HepG2 (cell line): Measurements from ENCODE around the gene IRX2. TPM values are rescaled to one million over a fixed set of nuclear protein-coding genes. Genes with fewer than 3 reads are reported as not detected.

Experiments
- ATAC-seq: fragments of 200-7000 bp; cut with Tn5 transposase; 3 replicates; pipeline ENCODE4 v1.9.1; 2020; ENCODE audit warnings: mild to moderate bottlenecking, moderate library complexity
- BruUV-seq: library from RNA; stranded (reverse); fragments of 400-500 nt; replicated peaks from 2 replicates; lab custom pipeline; 2021; lab: Mats Ljungman, UMichigan
- CTCF ChIA-PET: fragments of 300-600 bp; formaldehyde crosslinking; extraction: SDS; loops from one replicate; lab custom pipeline; 2021; ENCODE audit warnings: low total read pairs, inconsistent platforms, low intra/inter-chr PET ratio; lab: Yijun Ruan, JAX
- POLR2A ChIA-PET: fragments of 350-600 bp; sonication (Branson Sonifier 250); formaldehyde crosslinking; loops from one replicate; lab custom pipeline; 2020; ENCODE audit warnings: antibody characterized with exemption, inconsistent platforms; lab: Yijun Ruan, JAX
- DNase-seq: peaks from one replicate; pipeline ENCODE4 v3.0.0-alpha.2; 2015; ENCODE audit warnings: low spot score
- FAIRE-seq: peaks from 3 replicates; lab custom pipeline; 2011; peaks lifted over from hg19 to GRCh38; lab: Jason Lieb, UNC
- H2AFZ ChIP-seq: one replicate; pipeline ENCODE4 v1.6.1; 2011; ENCODE audit warnings: low read length, inconsistent platforms
- H3K27ac ChIP-seq: fragments of 300-600 bp; 3 replicates; pipeline ENCODE4 v1.8.0; 2011; ENCODE audit warnings: mixed run types, mild to moderate bottlenecking, mixed read lengths, low read length, inconsistent platforms; ENCODE audit not compliant: insufficient read depth; ENCODE audit errors: extremely low read length
- H3K27me3 ChIP-seq, 2 experiments: fragments of 200-600 bp in 1 of 2; 2 replicates in 1 of 2; 3 replicates in 1 of 2; pipeline versions ENCODE4 v1.6.0 to v1.8.0; 2011; ENCODE audit warnings: low read length in 2 of 2, mild to moderate bottlenecking in 2 of 2, moderate library complexity in 2 of 2, inconsistent platforms in 1 of 2; ENCODE audit not compliant: insufficient read depth in 2 of 2, control insufficient read depth in 1 of 2
- H3K36me3 ChIP-seq, 2 experiments: fragments of 200-600 bp in 1 of 2; replicated peaks in 1 of 2; 2 replicates in 1 of 2; 3 replicates in 1 of 2; pipeline versions ENCODE4 v1.5.1 to v1.8.0; 2011; ENCODE audit warnings: low read length in 2 of 2, inconsistent platforms in 1 of 2; ENCODE audit not compliant: insufficient read depth in 2 of 2, control insufficient read depth in 1 of 2
- H3K4me1 ChIP-seq: 2 replicates; pipeline ENCODE4 v1.5.1; 2012; ENCODE audit warnings: low read length, inconsistent platforms; ENCODE audit not compliant: insufficient read depth
- H3K4me2 ChIP-seq: 2 replicates; pipeline ENCODE4 v1.6.0; 2011; ENCODE audit warnings: low read depth, low read length, inconsistent platforms
- H3K4me3 ChIP-seq, 3 experiments: fragments of 200-600 bp in 1 of 3; sonication (generic), shearing (Covaris generic) in 1 of 3; replicated peaks in 1 of 3; 2 replicates each; pipeline ENCODE4 v1.5.1; 2011 to 2016; ENCODE audit warnings: low read length in 3 of 3, inconsistent platforms in 2 of 3, low read depth in 2 of 3, mild to moderate bottlenecking in 2 of 3, control low read depth in 1 of 3, mixed read lengths in 1 of 3; ENCODE audit not compliant: insufficient read depth in 1 of 3
- H3K79me2 ChIP-seq: one replicate; pipeline ENCODE4 v1.6.1; 2011; ENCODE audit warnings: low read length, inconsistent platforms; ENCODE audit not compliant: insufficient read depth
- H3K9ac ChIP-seq: 2 replicates; pipeline ENCODE4 v1.6.0; 2011; ENCODE audit warnings: mild to moderate bottlenecking, low read depth, low read length, inconsistent platforms; ENCODE audit not compliant: insufficient read depth
- H3K9me3 ChIP-seq: 2 replicates; pipeline ENCODE4 v1.5.1; 2012; ENCODE audit warnings: mild to moderate bottlenecking, low read length
- H4K20me1 ChIP-seq: 2 replicates; pipeline ENCODE4 v1.6.0; 2011; ENCODE audit warnings: inconsistent platforms, mild to moderate bottlenecking, low read length, moderate library complexity; ENCODE audit not compliant: insufficient read depth
- BCL3 ChIP-seq: sonication (generic); formaldehyde crosslinking; IDR thresholded peaks from 2 replicates; pipeline ENCODE4 v1.5.1; 2020; ENCODE audit warnings: mild to moderate bottlenecking, missing genetic modification reagents, moderate library complexity
- CHD2 ChIP-seq: IDR thresholded peaks from 2 replicates; pipeline ENCODE4 v1.6.1; 2011; ENCODE audit warnings: low read depth, low read length, improper control_type of control experiment
- FOXA3 ChIP-seq: IDR thresholded peaks from 2 replicates; pipeline ENCODE4 v1.6.1; 2016; ENCODE audit warnings: missing genetic modification reagents, missing compliant biosample characterization
- GATAD2A ChIP-seq: IDR thresholded peaks from 2 replicates; pipeline ENCODE4 v1.6.1; 2016
- JARID2 ChIP-seq: sonication (generic); formaldehyde crosslinking; IDR thresholded peaks from 2 replicates; pipeline ENCODE4 v1.8.1; 2023; ENCODE audit warnings: missing genetic modification reagents, inconsistent platforms; ENCODE audit not compliant: insufficient replicate concordance
- NFYC ChIP-seq: IDR thresholded peaks from 2 replicates; pipeline ENCODE4 v1.6.1; 2016; ENCODE audit warnings: missing genetic modification reagents, missing compliant biosample characterization
- REST ChIP-seq, 2 experiments: IDR thresholded peaks; 2 replicates each; pipeline ENCODE4 v1.6.1; 2011 to 2012; ENCODE audit warnings: low read length in 2 of 2, borderline replicate concordance in 1 of 2, low read depth in 1 of 2, mild to moderate bottlenecking in 1 of 2, moderate library complexity in 1 of 2
- ZNF343 ChIP-seq: sonication (generic); formaldehyde crosslinking; IDR thresholded peaks from 2 replicates; pipeline ENCODE4 v1.4.0; 2020; ENCODE audit warnings: mild to moderate bottlenecking, missing genetic modification reagents
- ZNF598 ChIP-seq: sonication (generic); formaldehyde crosslinking; IDR thresholded peaks from 2 replicates; pipeline ENCODE4 v1.5.1; 2020; ENCODE audit warnings: mild to moderate bottlenecking, missing genetic modification reagents, borderline replicate concordance
- ZNF788 ChIP-seq: sonication (generic); formaldehyde crosslinking; IDR thresholded peaks from 2 replicates; pipeline ENCODE4 v1.5.0; 2020; ENCODE audit warnings: mild to moderate bottlenecking, missing genetic modification reagents, borderline replicate concordance
- ZSCAN30 ChIP-seq: sonication (generic); formaldehyde crosslinking; IDR thresholded peaks from 2 replicates; pipeline ENCODE4 v1.5.0; 2020; ENCODE audit warnings: mild to moderate bottlenecking, missing genetic modification reagents
- WGBS: methylation state at CpG from one replicate; pipeline ENCODE4 v1.1.6; 2017; ENCODE audit warnings: low lambda C conversion rate; 5-methylcytosine and 5-hydroxymethylcytosine counted together
- in situ Hi-C: cut with HindIII; loops from 2 replicates; pipeline ENCODE4 v1.10.0; 2017; ENCODE audit warnings: low pct_unique_long_range_greater_than_20kb; ENCODE audit not compliant: extremely low pct_ligation_motif_present
- intact Hi-C: fragments of 100-400 bp; cut with micrococcal nuclease; formaldehyde crosslinking; loops from one replicate; pipeline ENCODE4 v1.10.0; 2022; ENCODE audit not compliant: unreplicated experiment
- polyA plus RNA-seq, 8 experiments: library from polyadenylated mRNA; depleted of rRNA in 3 of 8; stranded (reverse) in 7 of 8; unstranded in 1 of 8; fragments of >200 nt; fragmentation: Illumina TruSeq in 4 of 8; extraction: Trizol in 4 of 8; gene quantifications; 2 replicates each; pipeline versions ENCODE4 v1.2.1 to v1.2.3, GENCODE V29; 2011 to 2016; ENCODE audit warnings: low read depth in 4 of 8, missing spikeins in 1 of 8, mixed read lengths in 1 of 8; ENCODE audit not compliant: insufficient read depth in 1 of 8
- total RNA-seq, 5 experiments: library from RNA; depleted of rRNA; stranded (reverse); fragments of >200 nt; fragmentation: Illumina TruSeq; extraction: Trizol; gene quantifications; 2 replicates each; pipeline ENCODE4 v1.2.3, GENCODE V29; 2016; ENCODE audit warnings: low read depth in 1 of 5
- TF ChIP-seq, protein P1 (sequence below): sonication (generic); formaldehyde crosslinking; IDR thresholded peaks from 2 replicates; pipeline ENCODE4 v1.8.0; 2023; ENCODE audit warnings: mild to moderate bottlenecking, missing genetic modification reagents
- TF ChIP-seq, protein P2 (sequence below): sonication (generic); formaldehyde crosslinking; IDR thresholded peaks from 2 replicates; pipeline ENCODE4 v1.5.1; 2020; ENCODE audit warnings: mild to moderate bottlenecking, missing genetic modification reagents

The IRX2 gene
- total and polyA plus RNA-seq, 2 of the 13 experiments (the other 11 are each of a cell fraction or from before 2014, with no cell fraction given): not detected

GRCh38 chr5:2735996-2736395, 15.5 kb downstream of the IRX2 start:
- ChIA-PET POLR2A (no interaction called here), CTCF (no interaction called here)
- intact Hi-C loops: no loop called here
- Histone ChIP-seq H3K27me3 (peaks cover 0 to 19% of the 10 kb centered on the region in 2 experiments; a peak in 4 of 5 replicates), H2AFZ (no peak overlapping the region), H4K20me1 (no peaks in the 10 kb centered on the region), H3K4me1 (no peaks in the 10 kb centered on the region), H3K36me3 (no peaks in the 10 kb centered on the region), H3K9ac (no peak overlapping the region), H3K4me2 (no peak overlapping the region), H3K79me2 (no peaks in the 10 kb centered on the region), H3K4me3 (no peak overlapping the region), H3K9me3 (no peaks in the 10 kb centered on the region), H3K27ac (no peak overlapping the region)
- no peak for DNase-seq
- FAIRE-seq: no peak
- no peak for ATAC-seq
- no TSS peak for BruUV-seq
- in situ Hi-C loops: loop anchor here (25.0 kb wide), 1 partner anchor 524 kb away; no protein-coding TSS in a partner anchor
- WGBS: 1% methylated on average over 3 of the region's 3 CpGs
- no peak for TF ChIP-seq NFYC (CRISPR knock-in tag)
- TF ChIP-seq ZNF343 (CRISPR knock-in tag): no peak
- TF ChIP-seq BCL3 (CRISPR knock-in tag): no peak
- TF ChIP-seq ZSCAN30 (CRISPR knock-in tag): no peak
- no peak for TF ChIP-seq ZNF598 (CRISPR knock-in tag)
- TF ChIP-seq, protein P1, sequence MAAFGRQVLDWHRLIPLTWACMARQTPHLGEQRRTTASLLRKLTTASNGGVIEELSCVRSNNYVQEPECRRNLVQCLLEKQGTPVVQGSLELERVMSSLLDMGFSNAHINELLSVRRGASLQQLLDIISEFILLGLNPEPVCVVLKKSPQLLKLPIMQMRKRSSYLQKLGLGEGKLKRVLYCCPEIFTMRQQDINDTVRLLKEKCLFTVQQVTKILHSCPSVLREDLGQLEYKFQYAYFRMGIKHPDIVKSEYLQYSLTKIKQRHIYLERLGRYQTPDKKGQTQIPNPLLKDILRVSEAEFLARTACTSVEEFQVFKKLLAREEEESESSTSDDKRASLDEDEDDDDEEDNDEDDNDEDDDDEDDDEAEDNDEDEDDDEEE: no peak
- TF ChIP-seq, protein P2, sequence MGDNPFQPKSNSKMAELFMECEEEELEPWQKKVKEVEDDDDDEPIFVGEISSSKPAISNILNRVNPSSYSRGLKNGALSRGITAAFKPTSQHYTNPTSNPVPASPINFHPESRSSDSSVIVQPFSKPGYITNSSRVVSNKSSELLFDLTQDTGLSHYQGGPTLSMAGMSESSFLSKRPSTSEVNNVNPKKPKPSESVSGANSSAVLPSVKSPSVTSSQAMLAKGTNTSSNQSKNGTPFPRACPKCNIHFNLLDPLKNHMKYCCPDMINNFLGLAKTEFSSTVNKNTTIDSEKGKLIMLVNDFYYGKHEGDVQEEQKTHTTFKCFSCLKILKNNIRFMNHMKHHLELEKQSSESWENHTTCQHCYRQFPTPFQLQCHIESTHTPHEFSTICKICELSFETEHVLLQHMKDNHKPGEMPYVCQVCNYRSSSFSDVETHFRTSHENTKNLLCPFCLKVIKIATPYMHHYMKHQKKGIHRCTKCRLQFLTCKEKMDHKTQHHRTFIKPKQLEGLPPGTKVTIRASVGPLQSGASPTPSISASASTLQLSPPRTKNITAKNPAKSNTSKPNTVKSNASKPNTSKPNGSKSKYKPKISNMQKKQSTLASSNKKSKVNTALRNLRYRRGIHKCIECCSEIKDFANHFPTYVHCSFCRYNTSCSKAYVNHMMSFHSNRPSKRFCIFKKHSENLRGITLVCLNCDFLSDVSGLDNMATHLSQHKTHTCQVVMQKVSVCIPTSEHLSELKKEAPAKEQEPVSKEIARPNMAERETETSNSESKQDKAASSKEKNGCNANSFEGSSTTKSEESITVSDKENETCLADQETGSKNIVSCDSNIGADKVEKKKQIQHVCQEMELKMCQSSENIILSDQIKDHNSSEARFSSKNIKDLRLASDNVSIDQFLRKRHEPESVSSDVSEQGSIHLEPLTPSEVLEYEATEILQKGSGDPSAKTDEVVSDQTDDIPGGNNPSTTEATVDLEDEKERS (CRISPR knock-in tag): no peak
- TF ChIP-seq GATAD2A: no peak
- no peak for TF ChIP-seq FOXA3 (CRISPR knock-in tag)
- TF ChIP-seq ZNF788 (CRISPR knock-in tag): no peak
- no peak for TF ChIP-seq CHD2
- TF ChIP-seq REST (IDR thresholded peaks at IDR 0.05; ENCODE audit: borderline replicate concordance in 1 of 2, low read depth in 1 of 2, low read length in 2 of 2): no peak
- TF ChIP-seq JARID2 (CRISPR knock-in tag): no peak
